H1 (cell line): ENCODE data around the gene IQCF6. TPM values are rescaled to one million over a fixed set of nuclear protein-coding genes. Genes with fewer than 3 reads are reported as not detected.

Experiments
- CTCF ChIA-PET: fragments of 300-600 bp; sonication (Branson Sonifier 250); formaldehyde crosslinking; loops from one replicate; lab custom pipeline; 2021; ENCODE audit not compliant: partially characterized antibody; lab: Charles Lee
- POLR2A ChIA-PET: fragments of 300-600 bp; sonication (Branson Sonifier 250); formaldehyde crosslinking; loops from one replicate; lab custom pipeline; 2021; ENCODE audit warnings: inconsistent platforms; ENCODE audit not compliant: partially characterized antibody; lab: Charles Lee
- DNase-seq, 2 experiments: peaks; one replicate each; pipeline versions ENCODE4 v3.0.0 to v3.0.0-alpha.2; 2010 to 2022; ENCODE audit warnings: low spot score in 2 of 2, low read depth in 1 of 2, mixed read lengths in 1 of 2
- FAIRE-seq: peaks from 2 replicates; lab custom pipeline; 2011; peaks lifted over from hg19 to GRCh38; lab: Jason Lieb, UNC
- H2AFZ ChIP-seq: 2 replicates; pipeline ENCODE4 v1.8.1; 2012; ENCODE audit warnings: low read length, inconsistent platforms
- H2AK5ac ChIP-seq: 2 replicates; pipeline ENCODE4 v1.6.1; 2013; ENCODE audit warnings: low read depth, low read length
- H2BK120ac ChIP-seq: replicated peaks from 2 replicates; pipeline ENCODE3; 2013; ENCODE audit warnings: low read depth, low read length, inconsistent platforms
- H2BK12ac ChIP-seq: 2 replicates; pipeline ENCODE4 v1.6.1; 2013; ENCODE audit warnings: low read depth, low read length
- H2BK15ac ChIP-seq: 2 replicates; pipeline ENCODE4 v1.6.1; 2013; ENCODE audit warnings: low read length
- H2BK20ac ChIP-seq: 2 replicates; pipeline ENCODE4 v1.6.1; 2013; ENCODE audit warnings: low read length
- H2BK5ac ChIP-seq: 2 replicates; pipeline ENCODE4 v1.6.1; 2013; ENCODE audit warnings: low read depth, low read length
- H3K14ac ChIP-seq: 2 replicates; pipeline ENCODE4 v1.6.1; 2013; ENCODE audit warnings: inconsistent platforms; ENCODE audit not compliant: insufficient read length
- H3K18ac ChIP-seq: 2 replicates; pipeline ENCODE4 v1.6.1; 2013; ENCODE audit warnings: low read length; ENCODE audit errors: extremely low read depth
- H3K23ac ChIP-seq: 2 replicates; pipeline ENCODE4 v1.6.1; 2013; ENCODE audit warnings: inconsistent platforms; ENCODE audit not compliant: insufficient read length
- H3K23me2 ChIP-seq: 2 replicates; pipeline ENCODE4 v1.6.1; 2013; ENCODE audit warnings: low read depth, low read length
- H3K27ac ChIP-seq: 2 replicates; pipeline ENCODE4 v1.6.1; 2011; ENCODE audit warnings: low read depth, low read length, inconsistent platforms
- H3K27me3 ChIP-seq, 4 experiments: replicated peaks in 1 of 4; 1 replicate in 1 of 4; 2 replicates in 3 of 4; pipeline versions ENCODE4 v1.6.1 to v1.8.1; 2011 to 2013; ENCODE audit warnings: low read length in 3 of 4, mild to moderate bottlenecking in 3 of 4, inconsistent platforms in 2 of 4, mixed read lengths in 2 of 4, moderate library complexity in 1 of 4; ENCODE audit not compliant: control insufficient read depth in 3 of 4, insufficient read depth in 3 of 4; ENCODE audit errors: extremely low read depth in 1 of 4
- H3K36me3 ChIP-seq, 4 experiments: 2 replicates each; pipeline versions ENCODE4 v1.6.1 to v1.8.1; 2011 to 2013; ENCODE audit warnings: mild to moderate bottlenecking in 4 of 4, low read length in 3 of 4, moderate library complexity in 2 of 4, control low read depth in 1 of 4, inconsistent platforms in 1 of 4; ENCODE audit not compliant: insufficient read depth in 4 of 4, control insufficient read depth in 2 of 4
- H3K4ac ChIP-seq: replicated peaks from 2 replicates; pipeline ENCODE3; 2013; ENCODE audit warnings: low read length, low read depth, mixed read lengths, inconsistent platforms; ENCODE audit not compliant: insufficient read length
- H3K4me1 ChIP-seq, 4 experiments: replicated peaks in 1 of 4; 1 replicate in 1 of 4; 2 replicates in 3 of 4; pipeline versions ENCODE4 v1.6.1 to v1.8.1; 2011 to 2013; ENCODE audit warnings: low read length in 3 of 4, inconsistent platforms in 2 of 4, mixed read lengths in 1 of 4; ENCODE audit not compliant: insufficient read depth in 4 of 4, control insufficient read depth in 3 of 4
- H3K4me2 ChIP-seq, 2 experiments: 2 replicates each; pipeline versions ENCODE4 v1.6.1 to v1.8.1; 2011 to 2013; ENCODE audit warnings: low read depth in 2 of 2, low read length in 2 of 2, control low read depth in 1 of 2, inconsistent platforms in 1 of 2, mild to moderate bottlenecking in 1 of 2; ENCODE audit not compliant: insufficient read depth in 1 of 2
- H3K4me3 ChIP-seq, 4 experiments: fragments of 200-600, 300-600 bp in 1 of 4; sonication (generic), shearing (Covaris generic), sonication (Bioruptor Twin) in 1 of 4; 2 replicates each; pipeline versions ENCODE4 v1.5.1 to v1.8.1; 2011 to 2016; ENCODE audit warnings: low read length in 4 of 4, low read depth in 3 of 4, control low read depth in 2 of 4, inconsistent platforms in 2 of 4, mild to moderate bottlenecking in 2 of 4, mixed read lengths in 1 of 4, moderate library complexity in 1 of 4; ENCODE audit not compliant: insufficient read depth in 2 of 4; ENCODE audit errors: extremely low read depth in 1 of 4
- H3K56ac ChIP-seq: replicated peaks from 2 replicates; pipeline ENCODE3; 2013; ENCODE audit warnings: low read depth, mild to moderate bottlenecking, mixed read lengths, low read length, inconsistent platforms; ENCODE audit not compliant: insufficient read length
- H3K79me1 ChIP-seq: 2 replicates; pipeline ENCODE4 v1.6.1; 2013; ENCODE audit warnings: low read depth, low read length, control low read depth
- H3K79me2 ChIP-seq, 2 experiments: 2 replicates each; pipeline versions ENCODE4 v1.6.1 to v1.8.1; 2012 to 2013; ENCODE audit warnings: low read length in 2 of 2, mild to moderate bottlenecking in 2 of 2, inconsistent platforms in 1 of 2; ENCODE audit not compliant: insufficient read depth in 2 of 2, control insufficient read depth in 1 of 2
- H3K9ac ChIP-seq, 4 experiments: replicated peaks in 1 of 4; 1 replicate in 1 of 4; 2 replicates in 3 of 4; pipeline versions ENCODE4 v1.6.1 to v1.8.1; 2011 to 2013; ENCODE audit warnings: low read depth in 3 of 4, low read length in 3 of 4, control low read depth in 2 of 4, mild to moderate bottlenecking in 2 of 4, moderate library complexity in 2 of 4, inconsistent platforms in 1 of 4; ENCODE audit errors: extremely low read depth in 1 of 4
- H3K9me3 ChIP-seq, 2 experiments: 2 replicates each; pipeline versions ENCODE4 v1.6.1 to v1.8.1; 2012 to 2013; ENCODE audit warnings: mild to moderate bottlenecking in 2 of 2, moderate library complexity in 2 of 2, control low read depth in 1 of 2, inconsistent platforms in 1 of 2, low read depth in 1 of 2, low read length in 1 of 2, mixed read lengths in 1 of 2; ENCODE audit not compliant: insufficient read depth in 2 of 2
- H4K20me1 ChIP-seq, 2 experiments: replicated peaks in 1 of 2; 2 replicates each; pipeline versions ENCODE3 to v1.8.1; 2011 to 2013; ENCODE audit warnings: inconsistent platforms in 2 of 2, low read length in 2 of 2, mild to moderate bottlenecking in 1 of 2; ENCODE audit not compliant: insufficient read depth in 2 of 2, control insufficient read depth in 1 of 2
- H4K5ac ChIP-seq: 2 replicates; pipeline ENCODE4 v1.6.1; 2013; ENCODE audit warnings: low read length, low read depth, mixed read lengths, inconsistent platforms; ENCODE audit not compliant: insufficient read length
- H4K8ac ChIP-seq: 2 replicates; pipeline ENCODE4 v1.8.0; 2013; ENCODE audit warnings: mild to moderate bottlenecking, moderate library complexity, low read length, inconsistent platforms; ENCODE audit not compliant: insufficient read depth; ENCODE audit errors: extremely low read depth
- H4K91ac ChIP-seq: replicated peaks from 2 replicates; pipeline ENCODE3; 2013; ENCODE audit warnings: low read length, mixed read lengths, inconsistent platforms; ENCODE audit not compliant: insufficient read length
- EZH2 ChIP-seq: fragments of 200-600 bp; sonication (generic); IDR thresholded peaks from 2 replicates; pipeline ENCODE4 v1.7.1; 2012; ENCODE audit warnings: low read depth, mild to moderate bottlenecking, moderate library complexity, low read length, inconsistent platforms; ENCODE audit not compliant: severe bottlenecking
- NRF1 ChIP-seq: IDR thresholded peaks from 2 replicates; pipeline ENCODE4 v1.6.1; 2011; ENCODE audit warnings: mild to moderate bottlenecking, low read depth, low read length, improper control_type of control experiment
- RNF2 ChIP-seq: fragments of 200-900, 300-1000 bp; sonication (generic); IDR thresholded peaks from 2 replicates; pipeline ENCODE4 v1.7.1; 2016; ENCODE audit warnings: borderline replicate concordance, low read depth, mild to moderate bottlenecking, antibody characterized with exemption, low read length; ENCODE audit not compliant: poor library complexity, severe bottlenecking; ENCODE audit errors: missing control alignments
- RXRA ChIP-seq: IDR thresholded peaks from 2 replicates; pipeline ENCODE4 v1.6.1; 2011; ENCODE audit warnings: low read depth, mild to moderate bottlenecking, low read length, moderate library complexity; ENCODE audit not compliant: insufficient read depth
- polyA plus RNA-seq, 7 experiments: library from polyadenylated mRNA; depleted of rRNA in 3 of 7; stranded (reverse) in 5 of 7; unstranded in 2 of 7; fragments of >200 nt in 5 of 7; fragments of 200-250 nt in 2 of 7; gene quantifications; 1 replicate in 5 of 7; 2 replicates in 1 of 7; 4 replicates in 1 of 7; pipeline versions ENCODE4 v1.2.1 to v1.2.3, GENCODE V29; 2011 to 2013; ENCODE audit warnings: missing spikeins in 2 of 7, mixed read lengths in 2 of 7
- total RNA-seq: library from RNA; stranded (reverse); fragmentation: NEBNext Ultra II Directional; extraction: Animal tissue kit (Norgen Biotek cat#: 25700); gene quantifications from 2 replicates; pipeline ENCODE4 v1.2.1, GENCODE V29; 2021

The IQCF6 gene
- total and polyA plus RNA-seq, 2 of the 8 experiments (the other 6 are each of a cell fraction or from before 2014, with no cell fraction given), result not detected

DNA sequence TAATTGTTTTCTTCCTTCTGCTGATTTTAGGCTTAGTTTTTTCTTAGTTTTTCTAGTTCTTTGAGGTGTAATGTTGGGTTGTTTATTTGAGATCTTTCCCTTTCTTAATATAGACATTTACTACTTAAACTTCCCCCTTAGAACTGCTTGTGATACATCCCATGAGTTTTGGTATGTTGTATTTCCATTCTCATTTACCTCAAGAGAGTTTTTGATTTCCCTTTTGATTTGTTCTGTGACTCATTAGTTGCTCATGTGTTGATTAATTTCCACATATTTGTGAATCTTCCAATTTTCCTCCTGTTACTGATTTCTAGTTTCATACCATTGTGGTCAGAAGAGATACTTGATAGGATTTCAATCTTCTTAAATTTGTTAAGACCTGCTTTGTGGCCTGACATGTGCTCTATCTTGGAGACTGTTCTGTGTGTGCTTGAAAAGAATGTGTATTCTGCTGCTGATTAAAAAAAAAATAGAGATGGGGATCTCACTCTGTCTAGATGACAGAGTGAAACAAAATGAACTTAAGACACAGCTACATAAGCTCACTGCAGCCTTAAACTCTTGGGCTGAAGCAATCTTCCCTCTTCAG, 49.9 kb downstream of the IQCF6 start:
- Histone ChIP-seq H2AK5ac (no peak overlapping the region), H4K8ac (no peak overlapping the region), H2BK20ac (no peak overlapping the region), H3K4me2 (no peak overlapping the region), H3K18ac (no peak overlapping the region), H3K79me1 (no peaks in the 10 kb centered on the region), H3K4me3 (no peak overlapping the region), H2BK12ac (no peak overlapping the region), H3K4ac (no peak overlapping the region), H4K5ac (no peak overlapping the region), H3K9me3 (no peaks in the 10 kb centered on the region), H3K4me1 (no peaks in the 10 kb centered on the region), H2BK15ac (no peak overlapping the region), H3K27ac (no peak overlapping the region), H2AFZ (no peak overlapping the region), H3K23me2 (peaks cover 1% of the 10 kb centered on the region; the same call in 1 of the 2 replicates), H3K56ac (no peak overlapping the region), H3K36me3 (no peaks in the 10 kb centered on the region), H2BK5ac (no peak overlapping the region), H3K23ac (no peak overlapping the region), H3K79me2 (no peaks in the 10 kb centered on the region), H4K20me1 (no peaks in the 10 kb centered on the region), H3K9ac (no peak overlapping the region), H3K27me3 (no peaks in the 10 kb centered on the region), H2BK120ac (no peak overlapping the region), H4K91ac (no peak overlapping the region), H3K14ac (no peak overlapping the region)
- DNase-seq (no peak), FAIRE-seq (no peak)
- CTCF ChIA-PET, result interaction anchor here (0.7 to 2.8 kb wide), 5 partner anchors 10 to 90 kb away, joined by 3 to 15 read pairs (median 3); no protein-coding TSS in a partner anchor
- POLR2A ChIA-PET, result no interaction called here
- TF ChIP-seq NRF1 (no peak), RNF2 (no peak), EZH2 (no peak), RXRA (no peak)
